CD14-positive monocyte (primary cell): ENCODE measurements around the gene RXRG. TPM values are rescaled to one million over a fixed set of nuclear protein-coding genes. Genes with fewer than 3 reads are reported as not detected.

Experiments used
- DNase-seq, 3 donors: peaks; one replicate each; pipeline ENCODE4 v3.0.0-alpha.2; 2011 to 2022
- H2AFZ ChIP-seq: 2 replicates; pipeline ENCODE4 v1.6.0; 2012; ENCODE audit warnings: mild to moderate bottlenecking, low read depth, low read length, inconsistent platforms; ENCODE audit not compliant: insufficient read depth, poor library complexity, severe bottlenecking
- H3K27ac ChIP-seq, 2 donors: 1 replicate in 1 of 2; 2 replicates in 1 of 2; pipeline ENCODE4 v1.5.1; 2012 to 2013; ENCODE audit warnings: low read length in 2 of 2, control low read depth in 1 of 2, inconsistent platforms in 1 of 2, low read depth in 1 of 2, mild to moderate bottlenecking in 1 of 2
- H3K27me3 ChIP-seq, 2 donors: one replicate each; pipeline versions ENCODE4 v1.6.0 to v1.6.1; 2011 to 2013; ENCODE audit warnings: low read length in 2 of 2; ENCODE audit not compliant: control insufficient read depth in 2 of 2, insufficient read depth in 2 of 2
- H3K36me3 ChIP-seq, 2 donors: replicated peaks in 1 of 2; 1 replicate in 1 of 2; 2 replicates in 1 of 2; pipeline versions ENCODE4 v1.5.1 to v1.6.1; 2012 to 2013; ENCODE audit warnings: low read length in 2 of 2, control low read depth in 1 of 2, inconsistent platforms in 1 of 2, mild to moderate bottlenecking in 1 of 2; ENCODE audit not compliant: insufficient read depth in 2 of 2, control insufficient read depth in 1 of 2
- H3K4me1 ChIP-seq, 2 donors: 1 replicate in 1 of 2; 2 replicates in 1 of 2; pipeline versions ENCODE4 v1.5.1 to v1.6.1; 2012 to 2013; ENCODE audit warnings: low read length in 2 of 2, control low read depth in 1 of 2, inconsistent platforms in 1 of 2, mild to moderate bottlenecking in 1 of 2, moderate library complexity in 1 of 2; ENCODE audit not compliant: insufficient read depth in 2 of 2, control insufficient read depth in 1 of 2
- H3K4me2 ChIP-seq: replicated peaks from 2 replicates; pipeline ENCODE3; 2012; ENCODE audit warnings: low read length, moderate library complexity, mild to moderate bottlenecking; ENCODE audit not compliant: poor library complexity, severe bottlenecking; ENCODE audit errors: extremely low read depth
- H3K4me3 ChIP-seq, 3 experiments: fragments of 200-600 bp in 1 of 3; sonication (generic) in 1 of 3; replicated peaks in 1 of 3; 1 replicate in 2 of 3; 2 replicates in 1 of 3; pipeline ENCODE4 v1.5.1; 2011 to 2013; ENCODE audit warnings: low read length in 3 of 3, mild to moderate bottlenecking in 3 of 3, control low read depth in 2 of 3, low read depth in 2 of 3, inconsistent platforms in 1 of 3, moderate library complexity in 1 of 3
- H3K79me2 ChIP-seq: 2 replicates; pipeline ENCODE4 v1.6.0; 2012; ENCODE audit warnings: mild to moderate bottlenecking, control low read depth, inconsistent platforms, low read length, moderate library complexity; ENCODE audit not compliant: insufficient read depth
- H3K9ac ChIP-seq: 2 replicates; pipeline ENCODE4 v1.6.0; 2017; ENCODE audit warnings: low read length, mild to moderate bottlenecking; ENCODE audit not compliant: insufficient read depth, poor library complexity, severe bottlenecking
- H3K9me3 ChIP-seq, 2 donors: replicated peaks in 1 of 2; 1 replicate in 1 of 2; 2 replicates in 1 of 2; pipeline versions ENCODE4 v1.5.1 to v1.6.1; 2012 to 2013; ENCODE audit warnings: low read length in 2 of 2, control low read depth in 1 of 2; ENCODE audit not compliant: control insufficient read depth in 1 of 2, insufficient read depth in 1 of 2
- H4K20me1 ChIP-seq: 2 replicates; pipeline ENCODE4 v1.6.0; 2012; ENCODE audit warnings: mild to moderate bottlenecking, low read length, control low read depth, moderate library complexity; ENCODE audit not compliant: insufficient read depth
- H3K27ac Mint-ChIP-seq, 7 donors: one replicate each; pipeline ENCODE4 v1.8.0; 2020; ENCODE audit warnings: mild to moderate bottlenecking in 7 of 7, mixed read lengths in 7 of 7, moderate library complexity in 6 of 7, inconsistent platforms in 2 of 7
- H3K27me3 Mint-ChIP-seq, 3 donors: one replicate each; pipeline ENCODE4 v1.8.0; 2021 to 2022; ENCODE audit warnings: low read depth in 3 of 3, mild to moderate bottlenecking in 3 of 3, mixed read lengths in 3 of 3, moderate library complexity in 3 of 3, inconsistent platforms in 1 of 3
- H3K36me3 Mint-ChIP-seq, 2 donors: one replicate each; pipeline ENCODE4 v1.8.0; 2020; ENCODE audit warnings: mixed read lengths in 2 of 2, inconsistent platforms in 1 of 2, mild to moderate bottlenecking in 1 of 2
- H3K4me1 Mint-ChIP-seq: one replicate; pipeline ENCODE4 v1.8.0; 2020; ENCODE audit warnings: mild to moderate bottlenecking, mixed read lengths
- H3K4me3 Mint-ChIP-seq, 2 donors: one replicate each; pipeline ENCODE4 v1.8.0; 2020; ENCODE audit warnings: mild to moderate bottlenecking in 2 of 2, mixed read lengths in 2 of 2, moderate library complexity in 1 of 2
- H3K9me3 Mint-ChIP-seq, 7 donors: one replicate each; pipeline ENCODE4 v1.8.0; 2020 to 2022; ENCODE audit warnings: mixed read lengths in 7 of 7, mild to moderate bottlenecking in 6 of 7, moderate library complexity in 6 of 7, inconsistent platforms in 2 of 7
- WGBS: methylation state at CpG from one replicate; pipeline ENCODE4 v1.1.5; 2013; ENCODE audit warnings: missing lambda C conversion rate; ENCODE audit not compliant: insufficient coverage; 5-methylcytosine and 5-hydroxymethylcytosine counted together
- intact Hi-C, 2 donors: fragments of 100-400 bp; cut with micrococcal nuclease; formaldehyde crosslinking; loops; one replicate each; pipeline versions ENCODE4 v1.15.0 to v1.15.1; 2023
- polyA plus RNA-seq, 3 donors: library from polyadenylated mRNA; depleted of rRNA in 1 of 3; unstranded in 2 of 3; stranded (reverse) in 1 of 3; fragments of 300-500 nt in 2 of 3; fragments of >200 nt in 1 of 3; fragmentation: Illumina TruSeq in 2 of 3; gene quantifications; 1 replicate in 2 of 3; 2 replicates in 1 of 3; pipeline ENCODE4 v1.2.3, GENCODE V29; 2012 to 2021
- TF ChIP-seq, protein P1 (sequence below): fragments of 200-600 bp; IDR thresholded peaks from one replicate; pipeline ENCODE4 v1.8.0; 2022; ENCODE audit warnings: antibody characterized with exemption, mild to moderate bottlenecking

Gene RXRG
- polyA plus RNA-seq, 3 donors: not detected

DNA sequence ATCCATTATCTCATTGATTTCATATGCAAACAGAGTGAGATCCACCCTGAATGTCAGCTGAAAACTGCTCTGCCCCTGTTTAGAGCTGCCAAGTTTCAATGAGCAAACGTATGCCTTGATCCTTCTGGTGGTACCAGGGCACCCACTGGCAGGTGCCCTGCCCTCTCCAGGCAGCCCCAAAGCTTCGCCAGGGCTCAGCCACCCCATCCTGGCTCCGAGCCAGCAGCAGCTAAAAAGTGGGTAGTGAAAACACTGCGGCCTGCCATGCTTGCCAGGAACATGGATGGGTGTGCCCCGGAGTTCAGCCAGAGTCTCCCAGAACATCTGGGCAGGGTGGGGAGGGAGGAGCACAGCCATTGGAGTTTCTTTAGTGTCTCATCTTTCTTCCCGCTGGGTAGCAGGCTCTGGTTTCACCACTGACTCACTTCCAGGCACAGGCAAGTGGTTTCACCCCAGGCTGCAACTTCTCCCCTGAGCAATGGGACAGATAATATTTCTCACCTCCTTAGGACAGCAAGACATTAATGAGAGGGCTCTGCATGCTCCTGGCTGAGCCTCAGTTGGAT, 80.3 kb downstream of the RXRG start:
- Histone ChIP-seq H3K27ac (no peak overlapping the region), H3K4me1 (no peaks in the 10 kb centered on the region), H3K36me3 (no peaks in the 10 kb centered on the region), H3K27me3 (peaks cover 27 to 67% of the 10 kb centered on the region in 2 donors), H3K79me2 (no peaks in the 10 kb centered on the region), H3K4me3 (no peak overlapping the region), H2AFZ (no peak overlapping the region), H4K20me1 (no peaks in the 10 kb centered on the region), H3K4me2 (no peak overlapping the region), H3K9me3 (no peaks in the 10 kb centered on the region), H3K9ac (no peak overlapping the region)
- intact Hi-C loops: no loop called here
- H3K9me3 Mint-ChIP-seq: peaks cover 0 to 5% (median 0%) of the 10 kb centered on the region in 7 donors
- TF ChIP-seq, protein P1, sequence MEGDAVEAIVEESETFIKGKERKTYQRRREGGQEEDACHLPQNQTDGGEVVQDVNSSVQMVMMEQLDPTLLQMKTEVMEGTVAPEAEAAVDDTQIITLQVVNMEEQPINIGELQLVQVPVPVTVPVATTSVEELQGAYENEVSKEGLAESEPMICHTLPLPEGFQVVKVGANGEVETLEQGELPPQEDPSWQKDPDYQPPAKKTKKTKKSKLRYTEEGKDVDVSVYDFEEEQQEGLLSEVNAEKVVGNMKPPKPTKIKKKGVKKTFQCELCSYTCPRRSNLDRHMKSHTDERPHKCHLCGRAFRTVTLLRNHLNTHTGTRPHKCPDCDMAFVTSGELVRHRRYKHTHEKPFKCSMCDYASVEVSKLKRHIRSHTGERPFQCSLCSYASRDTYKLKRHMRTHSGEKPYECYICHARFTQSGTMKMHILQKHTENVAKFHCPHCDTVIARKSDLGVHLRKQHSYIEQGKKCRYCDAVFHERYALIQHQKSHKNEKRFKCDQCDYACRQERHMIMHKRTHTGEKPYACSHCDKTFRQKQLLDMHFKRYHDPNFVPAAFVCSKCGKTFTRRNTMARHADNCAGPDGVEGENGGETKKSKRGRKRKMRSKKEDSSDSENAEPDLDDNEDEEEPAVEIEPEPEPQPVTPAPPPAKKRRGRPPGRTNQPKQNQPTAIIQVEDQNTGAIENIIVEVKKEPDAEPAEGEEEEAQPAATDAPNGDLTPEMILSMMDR: no peak
- H3K27me3 Mint-ChIP-seq: peaks cover 38 to 78% (median 62%) of the 10 kb centered on the region in 3 donors
- no peaks in the 10 kb centered on the region for H3K36me3 Mint-ChIP-seq
- WGBS: 38% methylated on average over 5 of the region's 6 CpGs
- DNase-seq: no peak
- H3K27ac Mint-ChIP-seq: no peak overlapping the region
- no peak overlapping the region for H3K4me3 Mint-ChIP-seq
- H3K4me1 Mint-ChIP-seq: peaks cover 7% of the 10 kb centered on the region

DNA sequence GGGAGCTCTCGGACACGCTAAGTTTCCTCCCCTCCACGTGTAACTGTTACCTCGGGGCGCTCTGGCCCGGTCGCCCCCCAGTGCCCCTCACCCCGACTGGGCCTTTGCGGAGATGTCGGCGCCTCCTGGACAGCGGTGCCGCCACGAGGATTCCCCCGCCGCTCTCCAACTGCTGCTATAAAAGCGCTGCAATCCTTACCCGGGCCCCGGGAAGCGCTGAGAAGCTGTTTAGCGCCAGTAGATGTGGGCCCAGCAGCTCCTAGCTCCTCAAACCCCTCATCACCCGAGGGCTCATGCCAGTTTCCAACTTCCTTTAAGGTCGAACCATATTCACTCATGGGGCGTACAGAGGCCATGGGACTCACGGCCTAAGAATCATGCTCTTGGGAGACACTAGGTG, 88.0 kb downstream of the RXRG start:
- Histone ChIP-seq H3K79me2 (no peaks in the 10 kb centered on the region), H3K9ac (no peak overlapping the region), H2AFZ (no peak overlapping the region), H3K4me2 (no peak overlapping the region), H3K9me3 (peaks cover 0 to 42% of the 10 kb centered on the region in 2 donors), H3K27me3 (peaks cover 72 to 90% of the 10 kb centered on the region in 2 donors), H3K27ac (no peak overlapping the region), H3K36me3 (no peaks in the 10 kb centered on the region), H3K4me1 (no peaks in the 10 kb centered on the region), H3K4me3 (no peak overlapping the region), H4K20me1 (no peaks in the 10 kb centered on the region)
- Mint-ChIP-seq H3K4me1 (peaks cover 7% of the 10 kb centered on the region), H3K27ac (no peak overlapping the region), H3K27me3 (peaks cover 76 to 96% (median 85%) of the 10 kb centered on the region in 3 donors), H3K9me3 (peaks cover 0 to 17% (median 4%) of the 10 kb centered on the region in 7 donors), H3K4me3 (peak overlapping the region in 1 of 2 donors; percentile 57), H3K36me3 (no peaks in the 10 kb centered on the region)
- TF ChIP-seq, protein P1: no peak
- WGBS: 6% methylated on average over 23 of the region's 25 CpGs
- intact Hi-C loops: no loop called here
- no peak for DNase-seq
